Non-pigmented ciliary epithelial cell (primary cell): ENCODE data around the gene TMEM174.
A peak's percentile ranks its signal among the peaks of the same experiment; 100 is the strongest.
"Not testable (repeated sequence)": the region's sequence is repeated elsewhere in the genome, so short reads cannot be mapped to it uniquely, and the experiment has no call there.

Experiments used
- DNase-seq: peaks from one replicate; pipeline ENCODE4 v3.0.0-alpha.2; 2010; ENCODE audit warnings: low read depth

The TMEM174 gene

DNA sequence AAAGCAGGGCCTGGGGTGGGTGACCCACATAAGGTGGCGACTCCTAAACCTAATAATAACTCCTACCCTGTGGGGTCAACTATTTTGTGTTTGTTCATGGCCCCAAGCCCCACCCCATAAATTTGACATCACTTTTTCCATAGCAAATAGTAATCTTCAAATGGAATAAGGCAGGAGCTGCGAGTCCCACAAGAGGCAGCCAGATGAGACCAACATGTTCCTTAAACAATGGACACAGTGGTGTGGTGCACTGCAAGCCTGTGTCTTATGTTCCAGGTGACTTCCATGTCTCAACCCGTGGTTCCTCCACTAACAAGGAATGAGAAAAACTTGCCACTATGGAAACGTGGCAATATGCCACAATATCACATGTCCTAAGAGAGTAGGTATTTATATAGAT, 20.6 kb downstream of the TMEM174 start:
- DNase-seq: no peak

DNA sequence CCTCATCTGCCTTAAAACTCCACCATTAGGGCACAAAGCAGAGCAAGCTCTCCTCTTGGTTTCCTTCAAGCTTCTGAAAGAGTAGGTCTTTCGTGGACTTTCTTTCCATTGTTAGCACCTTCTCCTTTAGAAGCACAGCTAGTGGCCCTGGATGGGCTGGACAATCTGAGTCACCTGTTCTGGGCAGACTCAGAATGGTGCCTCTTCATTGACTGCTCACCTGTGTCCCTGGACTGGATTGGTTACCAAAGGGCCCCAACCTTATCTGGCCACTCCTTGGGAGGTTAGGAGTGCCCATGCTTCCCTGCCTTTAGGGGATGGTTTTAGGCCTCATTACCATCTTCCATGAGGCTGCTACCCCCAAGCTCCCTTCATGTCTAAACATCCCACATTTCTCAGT, 23.2 kb downstream of the TMEM174 start:
- no peak for DNase-seq

DNA sequence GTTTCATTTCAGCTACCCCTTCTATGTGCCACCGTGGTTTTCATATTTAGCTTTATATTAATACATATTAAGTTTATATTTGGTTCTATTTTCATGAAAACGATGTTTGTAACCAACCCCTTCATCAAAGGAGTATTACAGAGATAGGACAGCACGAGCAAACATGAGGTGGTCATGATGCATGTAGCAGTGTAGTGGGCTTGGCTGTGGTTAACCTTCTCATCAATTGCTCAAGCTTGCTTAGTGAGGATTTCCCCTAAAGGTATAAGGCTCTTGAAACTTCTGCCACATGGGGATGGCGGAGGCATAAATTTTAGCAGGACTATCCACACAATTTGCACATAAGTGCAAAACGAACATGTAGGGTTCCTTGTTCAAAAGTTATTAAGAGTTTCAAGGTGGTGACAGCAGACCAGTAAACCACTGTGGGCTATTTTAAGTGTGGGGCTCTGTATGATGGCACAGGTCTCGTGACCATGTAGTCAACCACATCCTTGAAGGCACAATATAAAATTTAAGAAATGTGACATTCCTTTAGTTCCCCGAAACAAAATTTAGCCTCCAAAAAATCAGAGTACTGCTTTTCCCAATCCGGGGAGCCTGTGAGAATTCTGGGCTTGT, 24.8 kb downstream of the TMEM174 start:
- no peak for DNase-seq

DNA sequence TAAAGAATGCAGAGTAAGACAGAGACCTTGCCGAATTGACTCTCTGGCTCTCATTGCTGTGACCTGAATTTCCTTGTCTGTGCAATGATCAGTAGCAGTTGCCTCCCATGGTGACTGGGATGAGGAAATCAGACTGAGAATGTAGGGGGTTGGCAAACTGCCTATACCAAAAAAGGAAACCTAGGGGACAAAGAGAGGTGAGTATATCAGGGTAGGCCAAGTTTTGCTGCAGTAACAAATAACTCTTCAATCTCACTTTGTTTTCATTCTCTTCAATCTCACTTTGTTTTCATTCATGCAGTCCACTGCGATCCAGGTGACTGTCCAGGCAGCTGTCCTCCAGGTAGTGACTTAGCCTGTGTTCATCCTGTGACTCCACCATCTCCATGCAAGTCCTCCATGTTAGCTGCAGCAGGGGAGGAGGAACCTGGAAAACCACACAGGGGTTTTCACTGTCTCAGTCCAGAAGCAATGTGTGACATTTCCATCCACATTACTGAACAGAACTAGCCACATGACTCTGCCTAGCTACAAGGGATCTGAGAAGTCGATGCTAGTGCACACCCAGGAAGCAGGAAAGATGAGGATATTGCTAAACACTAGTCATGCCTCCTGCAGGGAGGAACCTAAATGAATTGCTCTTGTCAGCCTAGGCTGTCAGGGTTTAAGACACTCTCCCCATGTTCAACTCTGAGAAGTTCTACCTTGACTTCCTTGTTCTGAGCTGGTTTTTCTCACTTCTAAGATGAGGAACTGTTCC, 26.0 kb downstream of the TMEM174 start:
- DNase-seq: no peak

DNA sequence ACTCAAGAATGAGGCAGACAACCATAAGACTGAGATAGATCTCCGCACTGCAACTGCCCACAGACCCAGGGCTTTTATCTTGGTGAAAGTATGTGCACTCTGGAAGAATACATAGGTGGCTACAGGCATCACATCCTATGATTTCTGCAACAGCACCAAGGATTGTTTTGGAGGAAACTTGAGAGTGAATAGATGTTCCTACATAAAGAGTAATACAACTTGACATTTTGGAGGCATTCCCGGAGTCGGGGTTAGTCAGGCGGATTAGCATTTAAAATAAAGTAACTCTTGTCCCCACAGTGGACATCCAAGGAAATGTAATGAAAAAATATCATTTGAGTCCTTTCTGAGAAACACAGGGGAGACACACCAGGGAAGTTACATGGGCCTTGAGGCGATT, 26.7 kb downstream of the TMEM174 start:
- DNase-seq: no peak

DNA sequence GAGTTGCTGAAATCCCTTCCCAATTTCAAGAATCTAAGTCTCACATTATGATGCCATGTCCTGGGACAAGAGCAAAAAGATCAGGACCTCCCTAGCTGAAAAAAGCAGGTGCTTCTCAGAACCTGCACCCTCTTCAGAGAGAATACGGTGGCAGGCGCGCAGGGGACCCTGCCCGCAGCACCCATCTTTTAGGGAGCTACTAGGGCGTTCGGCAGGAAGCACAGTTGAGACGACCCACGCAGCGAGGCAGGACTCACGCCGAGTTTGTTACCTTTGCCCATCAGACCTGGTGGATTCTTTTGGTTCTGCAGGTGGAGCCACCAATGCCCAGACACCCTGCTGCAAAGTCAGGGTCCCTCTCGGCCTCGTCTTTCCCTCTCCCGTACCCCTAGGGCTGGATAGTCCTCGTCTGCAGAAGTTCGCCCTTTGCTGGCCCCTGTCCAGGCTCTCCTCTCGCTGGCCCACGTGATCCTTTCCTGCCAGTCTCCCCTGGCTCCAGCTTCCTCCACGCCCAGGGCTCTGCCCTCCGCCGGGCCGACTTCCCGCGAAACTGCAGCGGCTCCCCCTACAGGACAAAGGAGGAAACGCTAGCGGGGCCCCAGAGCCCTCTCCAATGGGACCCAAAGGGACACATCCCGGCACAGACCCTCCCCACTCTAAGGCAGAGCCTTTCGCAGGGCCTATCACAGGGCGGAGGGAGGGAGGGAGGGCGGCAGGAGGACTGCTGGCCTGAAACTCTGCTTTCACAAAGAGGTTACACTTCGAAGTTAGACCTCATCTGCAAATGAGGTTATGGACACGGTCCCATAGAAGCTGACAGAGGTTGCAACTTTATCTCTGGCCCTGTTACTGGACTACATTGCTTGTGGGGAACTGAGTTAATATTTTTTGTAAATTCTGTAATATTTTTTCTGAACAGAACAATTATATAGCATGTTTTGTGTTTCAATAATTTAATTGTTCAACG, 28.8 kb downstream of the TMEM174 start:
- no peak for DNase-seq

DNA sequence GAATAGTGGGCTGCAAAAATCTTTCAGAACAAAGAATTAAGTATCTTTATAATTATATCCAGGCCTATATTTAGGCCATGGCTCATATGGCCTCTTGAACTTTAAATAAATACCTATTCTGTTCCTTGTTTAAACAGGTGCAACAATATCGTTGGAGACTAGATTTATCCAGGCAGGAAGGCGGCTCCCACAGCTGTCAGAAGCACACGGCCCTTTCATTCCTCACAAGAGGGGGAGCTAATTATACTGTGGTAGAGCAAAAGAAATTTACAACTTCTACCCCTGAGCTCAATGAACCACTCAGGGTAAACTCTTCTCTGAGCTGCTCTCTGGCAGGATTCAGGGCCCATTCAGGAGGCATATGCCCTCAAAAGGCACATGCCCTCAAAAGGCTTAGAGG, 31.3 kb downstream of the TMEM174 start:
- DNase-seq: no peak

DNA sequence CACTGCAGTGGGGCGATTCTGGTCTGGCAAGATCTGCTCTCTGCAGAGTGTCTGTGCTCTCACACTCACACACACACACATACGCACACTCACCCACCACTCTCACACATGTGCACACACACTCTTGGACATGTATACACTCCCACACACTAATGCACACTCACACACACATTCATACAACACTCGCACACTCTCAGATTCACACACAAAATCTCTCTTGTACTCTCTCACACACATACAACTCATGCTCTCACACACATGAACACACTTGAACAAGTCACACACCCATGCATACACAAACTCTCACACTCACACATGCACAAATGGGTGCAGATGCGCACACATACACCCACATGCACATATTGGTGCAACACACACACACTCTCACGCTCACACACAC, 31.7 kb downstream of the TMEM174 start:
- DNase-seq: no peak

DNA sequence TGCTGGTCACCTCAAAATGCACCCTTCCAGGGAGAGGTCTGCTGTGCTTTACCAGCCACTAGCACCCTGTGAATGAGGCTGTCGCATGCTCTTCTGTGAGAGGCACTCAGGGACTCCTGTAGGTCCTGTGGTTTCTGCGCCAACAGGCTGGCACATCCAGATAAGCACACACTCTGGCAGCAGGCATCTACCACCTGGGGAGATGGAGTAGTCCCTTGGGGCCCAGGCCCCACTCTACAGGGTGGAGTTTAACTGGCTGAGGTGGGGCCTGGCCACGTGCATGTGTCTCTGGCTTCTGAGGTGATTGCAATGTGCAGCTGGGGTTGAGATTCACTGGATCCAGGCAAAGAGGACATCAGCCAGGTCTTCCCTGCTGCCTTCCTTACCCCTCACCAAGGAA, 32.3 kb downstream of the TMEM174 start:
- no peak for DNase-seq

DNA sequence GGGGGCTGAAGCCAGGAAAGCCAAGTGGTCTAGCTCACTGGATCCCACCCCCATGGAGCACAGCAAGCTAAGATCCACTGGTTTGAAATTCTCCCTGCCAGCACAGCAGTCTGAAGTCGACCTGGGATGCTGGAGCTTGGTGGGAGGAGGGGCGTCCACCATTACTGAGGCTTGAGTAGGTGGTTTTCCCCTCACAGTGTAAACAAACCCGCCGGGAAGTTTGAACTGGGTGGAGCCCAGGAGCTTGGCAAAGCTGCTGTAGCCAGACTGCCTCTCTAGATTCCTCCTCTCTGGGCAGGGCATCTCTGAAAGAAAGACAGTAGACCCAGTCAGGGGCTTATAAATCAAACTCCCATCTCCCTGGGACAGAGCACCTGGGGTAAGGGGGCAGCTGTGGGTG, 34.2 kb downstream of the TMEM174 start:
- DNase-seq: not testable (repeated sequence)

DNA sequence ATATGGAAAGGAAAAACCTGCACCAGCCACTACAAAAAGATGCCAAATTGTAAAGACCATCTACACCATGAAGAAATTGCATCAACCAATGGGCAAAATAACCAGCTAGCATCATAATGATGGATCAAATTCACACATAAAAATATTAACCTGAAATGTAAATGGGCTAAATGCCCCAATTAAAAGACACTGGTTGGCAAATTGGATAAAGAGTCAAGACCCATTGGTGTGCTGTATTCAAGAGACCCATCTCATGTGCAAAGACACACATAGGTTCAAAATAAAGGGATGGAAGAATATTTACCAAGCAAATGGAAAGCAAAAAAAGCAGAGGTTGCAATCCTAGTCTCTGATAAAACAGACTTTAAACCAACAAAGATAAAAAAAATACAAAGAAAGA, 36.1 kb downstream of the TMEM174 start:
- DNase-seq: not testable (repeated sequence)

DNA sequence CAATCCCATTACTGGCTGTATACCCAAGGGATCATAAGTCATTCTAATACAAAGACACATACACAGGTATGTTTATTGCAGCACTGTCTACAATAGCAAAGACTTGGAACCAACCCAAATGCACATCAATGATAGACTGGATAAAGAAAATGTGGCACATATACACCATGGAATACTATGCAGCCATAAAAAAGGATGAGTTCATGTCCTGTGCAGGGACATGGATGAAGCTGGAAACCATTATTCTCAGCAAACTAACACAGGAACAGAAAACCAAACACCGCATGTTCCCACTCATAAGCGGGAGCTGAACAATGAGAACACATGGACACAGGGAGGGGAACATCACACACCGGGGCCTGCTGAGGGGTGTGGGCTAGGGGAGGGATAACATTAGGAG, 39.7 kb downstream of the TMEM174 start:
- DNase-seq: not testable (repeated sequence)

DNA sequence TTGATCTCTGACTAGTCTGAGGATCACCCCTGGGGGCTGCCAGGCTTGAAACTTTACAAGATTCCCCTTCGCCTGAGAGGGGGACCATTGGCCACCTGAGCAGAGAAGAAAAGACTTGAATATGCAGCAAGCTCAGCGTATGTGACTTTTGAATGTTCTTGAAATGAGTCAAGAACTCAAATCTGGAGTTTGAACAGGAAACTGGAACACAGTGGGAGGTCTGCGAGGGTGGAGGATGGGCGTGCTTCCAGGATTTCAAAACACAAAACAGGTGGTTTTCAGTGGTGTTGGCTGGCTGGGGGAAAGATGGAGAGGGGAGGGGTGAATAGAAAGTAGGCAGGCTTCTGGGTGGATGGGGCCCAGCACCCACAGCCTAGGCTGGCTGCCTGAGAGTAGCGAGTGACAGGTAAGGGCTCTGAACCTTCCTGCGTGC, 40.6 kb downstream of the TMEM174 start:
- peak; percentile 82 for DNase-seq

DNA sequence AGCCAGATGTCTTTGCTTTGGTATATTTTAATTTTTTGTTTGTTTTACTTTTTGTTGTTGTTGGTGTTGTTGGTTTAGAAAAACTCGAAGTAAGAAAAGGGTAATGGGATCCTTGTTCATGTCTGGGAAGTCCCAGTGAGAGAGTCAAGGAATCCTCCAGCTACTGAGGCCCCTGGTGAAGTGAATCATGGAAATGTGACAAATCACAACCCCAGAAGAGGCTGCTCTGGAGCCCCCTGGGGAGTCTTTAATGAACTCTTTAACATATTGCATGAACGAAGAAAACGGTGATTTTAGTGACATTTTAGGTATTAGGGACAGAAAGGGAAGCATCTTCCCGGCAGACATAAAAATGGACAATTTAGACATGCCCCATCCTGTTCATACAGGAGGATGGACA, 41.3 kb downstream of the TMEM174 start:
- no peak for DNase-seq

DNA sequence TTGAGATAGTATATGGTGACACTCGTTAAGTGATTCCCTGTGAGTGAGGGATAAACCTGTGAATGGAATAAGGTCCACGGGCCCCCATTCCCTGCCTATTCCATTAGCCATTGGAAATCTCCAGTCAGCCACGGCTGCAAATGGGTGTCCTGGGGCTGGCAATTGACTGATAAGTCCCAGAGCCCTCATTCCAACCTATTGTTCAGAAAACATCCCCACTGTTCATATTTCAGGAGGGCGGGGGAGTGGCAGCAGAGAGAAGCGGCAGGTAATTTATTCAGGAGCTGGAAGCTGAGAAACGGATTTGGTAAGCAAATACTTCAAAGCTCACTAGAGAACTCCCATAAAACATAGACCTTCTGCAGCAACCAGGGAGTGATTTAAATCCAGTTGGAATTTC, 42.0 kb downstream of the TMEM174 start:
- no peak for DNase-seq

DNA sequence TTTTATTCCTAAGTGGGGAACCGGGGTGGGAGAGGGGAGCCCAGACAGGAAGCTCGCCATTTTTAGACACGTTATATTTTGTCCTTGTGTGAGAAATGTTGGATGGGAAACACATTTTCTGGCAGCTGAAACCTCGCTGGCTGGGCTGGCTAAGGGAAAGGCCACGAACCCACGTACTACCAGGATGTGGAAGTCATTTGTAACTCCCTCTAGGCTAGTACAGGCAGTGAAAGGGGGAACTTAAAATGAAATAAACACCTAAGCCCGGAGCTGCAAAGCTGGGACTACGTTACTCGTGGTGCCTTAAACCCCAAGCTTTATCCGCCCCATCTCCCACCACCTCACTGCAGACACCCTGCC, 42.5 kb downstream of the TMEM174 start:
- no peak for DNase-seq

DNA sequence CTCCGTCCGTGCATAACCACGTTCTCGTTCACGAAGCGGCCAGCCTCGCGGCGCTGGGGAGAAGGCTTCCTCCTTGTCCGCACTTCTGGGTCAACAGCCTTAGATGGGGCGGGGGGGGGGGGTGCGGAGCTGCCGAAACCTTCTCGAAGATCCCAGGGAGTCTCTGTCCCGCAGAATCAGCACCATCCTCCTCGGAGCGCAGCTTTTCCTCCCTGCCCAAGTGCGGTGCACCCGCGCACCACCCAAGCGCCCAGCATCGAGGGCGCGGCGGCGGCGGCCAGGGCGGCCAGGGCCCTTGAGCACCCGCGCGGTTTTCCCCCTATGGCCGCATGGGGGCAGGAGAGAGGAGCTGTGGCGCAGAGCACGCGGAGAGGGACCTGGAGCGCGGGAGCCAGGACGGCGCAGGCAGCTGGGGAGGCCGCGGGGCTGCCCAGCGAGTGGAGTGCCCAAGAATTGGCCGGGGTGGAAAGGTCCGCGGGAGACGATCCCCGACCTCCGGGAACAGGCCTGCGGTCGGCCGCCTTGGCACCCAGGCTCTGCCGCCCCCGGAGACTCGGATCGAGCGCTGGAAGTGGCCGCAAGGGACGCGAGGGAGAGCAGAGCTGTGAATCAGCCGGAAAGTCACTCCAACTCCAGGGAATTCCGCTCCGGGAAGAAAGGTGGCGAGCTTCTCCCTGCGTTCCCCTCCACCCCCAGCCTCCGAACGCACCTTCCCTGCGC, 43.1 kb downstream of the TMEM174 start:
- DNase-seq: no peak

DNA sequence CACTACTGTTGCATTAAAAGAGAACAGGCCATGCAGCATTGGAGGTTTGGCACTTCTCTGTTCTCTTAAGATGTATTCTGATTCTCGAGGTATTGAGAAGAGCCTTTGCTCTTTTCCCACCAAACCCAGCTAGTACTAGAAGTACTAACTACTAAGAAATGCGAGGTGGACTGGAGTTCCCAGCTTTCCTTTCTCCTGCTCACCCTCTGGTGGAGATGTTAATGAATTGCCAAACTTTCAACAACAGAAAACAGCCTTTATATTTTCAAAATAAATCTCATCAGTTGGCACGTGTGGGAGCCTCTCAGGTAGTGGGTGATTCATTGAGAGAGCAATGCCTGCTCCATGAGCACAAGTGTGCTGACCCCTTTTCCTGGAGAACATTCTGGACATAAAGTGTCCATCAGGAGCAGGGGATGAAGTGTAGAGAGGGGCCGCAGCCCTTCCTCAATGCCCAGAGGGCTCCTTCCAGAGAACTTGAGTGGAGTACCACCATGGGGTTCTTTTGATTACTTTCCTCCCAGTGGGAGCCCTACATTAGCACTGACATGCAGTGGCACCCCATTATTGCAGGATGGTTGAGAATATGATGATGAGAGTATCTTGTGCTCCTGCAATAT, 45.7 kb downstream of the TMEM174 start:
- no peak for DNase-seq

DNA sequence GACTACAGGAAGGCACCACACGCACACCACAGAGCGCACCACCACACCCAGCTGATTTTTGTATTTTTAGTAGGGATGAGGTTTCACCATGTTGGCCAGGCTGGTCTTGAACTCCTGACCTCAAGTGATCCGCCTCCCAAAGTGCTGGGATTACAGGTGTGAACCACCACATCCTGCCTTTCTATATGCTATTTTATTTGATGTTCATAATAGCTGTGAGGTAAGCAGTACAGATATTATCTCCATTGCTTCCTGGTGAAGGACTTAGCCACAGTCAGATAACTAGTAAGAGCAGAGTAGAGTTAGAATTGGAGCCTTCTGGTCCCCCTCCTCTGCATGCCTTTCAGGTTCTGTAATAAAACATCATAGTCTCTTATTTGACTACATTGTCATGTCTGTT, 46.3 kb downstream of the TMEM174 start:
- DNase-seq: not testable (repeated sequence)

DNA sequence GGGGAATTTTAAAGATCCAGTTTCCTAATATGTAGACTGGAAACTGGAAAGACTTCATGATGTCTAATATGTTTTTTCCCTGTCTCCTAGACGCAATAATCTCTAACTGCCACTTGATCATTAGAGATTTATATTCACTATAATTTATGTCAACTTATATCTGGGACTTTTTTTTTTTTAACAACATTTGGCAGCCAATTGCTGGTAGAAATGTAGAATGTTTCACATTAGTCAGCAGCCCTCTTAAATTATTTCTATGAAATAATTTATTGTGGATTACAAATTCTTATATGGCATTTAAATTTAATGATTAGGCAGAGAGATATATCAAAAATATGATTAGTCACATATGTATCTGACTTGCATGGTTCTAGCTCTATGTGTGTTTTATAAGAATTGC, 48.2 kb downstream of the TMEM174 start:
- no peak for DNase-seq

DNA sequence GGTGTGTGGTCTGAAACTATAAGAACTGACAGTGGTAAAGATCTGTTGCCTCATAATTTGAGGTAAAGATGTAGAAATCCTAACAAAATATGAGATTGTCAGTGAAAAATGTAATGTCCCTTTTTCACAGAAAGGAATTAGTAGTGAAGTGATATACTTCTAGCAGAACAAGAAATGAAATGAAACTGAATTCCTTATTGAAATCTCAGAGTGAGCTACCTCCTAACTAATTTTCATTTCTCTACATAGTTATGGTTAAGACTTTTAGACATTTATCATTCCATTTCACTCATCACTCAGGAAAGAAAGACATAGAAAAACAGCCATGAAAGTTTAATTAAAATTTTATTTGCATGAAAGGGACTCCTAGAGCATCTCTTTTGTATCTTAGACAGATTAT, 48.7 kb downstream of the TMEM174 start:
- DNase-seq: no peak

DNA sequence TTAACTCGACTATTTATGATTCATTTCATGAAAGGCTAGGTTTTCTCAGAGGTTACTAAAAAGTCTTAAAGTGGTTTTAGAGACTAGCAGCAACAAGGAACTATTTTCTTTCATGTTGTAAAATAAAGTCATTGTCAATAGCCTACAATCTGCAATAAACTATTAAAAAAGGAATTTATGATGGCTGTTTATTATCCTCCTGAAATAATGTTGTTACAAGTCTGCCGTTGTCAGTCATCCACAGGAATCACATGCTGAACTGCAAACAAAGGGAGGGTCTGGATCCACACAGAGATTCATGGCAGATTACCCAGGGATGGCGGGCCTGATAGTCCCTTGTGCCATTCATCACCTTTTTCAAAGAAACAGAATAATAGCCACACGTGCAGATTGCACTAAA, 49.2 kb downstream of the TMEM174 start:
- DNase-seq: no peak
